Nephron progenitor cell (in vitro differentiated cells): ENCODE measurements around the gene IDUA.
A peak's percentile ranks its signal among the peaks of the same experiment; 100 is the strongest.

Experiments
- DNase-seq: peaks from one replicate; pipeline ENCODE4 v3.0.0; 2021
- H3K27ac Mint-ChIP-seq: 2 replicates; pipeline ENCODE4 v1.8.0; 2021; ENCODE audit warnings: mild to moderate bottlenecking, moderate library complexity, mixed read lengths
- H3K27me3 Mint-ChIP-seq: 2 replicates; pipeline ENCODE4 v1.8.0; 2021; ENCODE audit warnings: mild to moderate bottlenecking, low read depth, mixed read lengths; ENCODE audit not compliant: poor library complexity
- H3K36me3 Mint-ChIP-seq: 2 replicates; pipeline ENCODE4 v1.8.0; 2021; ENCODE audit warnings: low read depth, mixed read lengths
- H3K4me1 Mint-ChIP-seq: 2 replicates; pipeline ENCODE4 v1.8.0; 2021; ENCODE audit warnings: mixed read lengths
- H3K4me3 Mint-ChIP-seq: 2 replicates; pipeline ENCODE4 v1.8.0; 2021; ENCODE audit warnings: mild to moderate bottlenecking, moderate library complexity, mixed read lengths
- H3K9me3 Mint-ChIP-seq: 2 replicates; pipeline ENCODE4 v1.8.0; 2021; ENCODE audit warnings: mild to moderate bottlenecking, moderate library complexity, mixed read lengths
- TF ChIP-seq, protein P1 (sequence below): fragments of 200-600 bp; sonication (generic); IDR thresholded peaks from 2 replicates; pipeline ENCODE4 v1.5.0; 2021; ENCODE audit warnings: antibody characterized with exemption

Gene IDUA

DNA sequence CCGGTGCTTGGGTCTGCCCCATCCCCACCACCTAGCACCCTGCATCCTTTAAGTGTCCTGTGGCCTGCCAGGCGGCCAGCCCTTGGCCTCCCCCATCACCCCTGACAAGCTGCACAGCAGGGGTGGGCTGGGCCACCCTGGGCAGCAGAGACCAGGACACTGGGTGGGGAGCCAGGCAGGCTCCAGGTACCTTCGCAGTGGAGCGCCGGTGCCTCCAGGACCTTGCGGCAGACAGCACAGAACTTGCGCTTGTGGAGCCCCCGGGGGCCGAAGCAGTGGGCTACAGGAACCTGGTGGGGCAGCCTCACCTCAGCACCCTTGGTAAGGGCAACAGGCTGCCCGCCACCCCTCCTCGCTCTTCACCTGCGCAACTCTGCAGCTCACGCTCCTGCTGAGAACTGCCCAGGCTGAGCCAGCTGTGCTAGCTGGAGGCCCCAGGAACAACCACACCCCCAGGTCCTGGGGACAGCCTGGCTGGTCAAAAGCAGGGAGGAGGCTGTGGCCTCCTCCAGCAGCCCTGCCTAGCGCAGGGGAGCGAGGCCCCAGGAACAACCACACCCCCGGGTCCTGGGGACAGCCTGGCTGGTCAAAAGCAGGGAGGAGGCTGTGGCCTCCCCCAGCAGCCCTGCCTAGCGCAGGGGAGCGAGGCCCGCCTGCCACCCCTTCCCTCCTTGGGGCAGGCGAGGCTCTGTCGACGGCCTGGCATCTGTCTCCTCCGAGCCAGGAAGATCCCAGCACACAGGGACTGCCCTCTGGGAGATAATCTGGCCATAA, 18.0 kb upstream of the IDUA start:
- H3K36me3 Mint-ChIP-seq: no peaks in the 10 kb centered on the region

DNA sequence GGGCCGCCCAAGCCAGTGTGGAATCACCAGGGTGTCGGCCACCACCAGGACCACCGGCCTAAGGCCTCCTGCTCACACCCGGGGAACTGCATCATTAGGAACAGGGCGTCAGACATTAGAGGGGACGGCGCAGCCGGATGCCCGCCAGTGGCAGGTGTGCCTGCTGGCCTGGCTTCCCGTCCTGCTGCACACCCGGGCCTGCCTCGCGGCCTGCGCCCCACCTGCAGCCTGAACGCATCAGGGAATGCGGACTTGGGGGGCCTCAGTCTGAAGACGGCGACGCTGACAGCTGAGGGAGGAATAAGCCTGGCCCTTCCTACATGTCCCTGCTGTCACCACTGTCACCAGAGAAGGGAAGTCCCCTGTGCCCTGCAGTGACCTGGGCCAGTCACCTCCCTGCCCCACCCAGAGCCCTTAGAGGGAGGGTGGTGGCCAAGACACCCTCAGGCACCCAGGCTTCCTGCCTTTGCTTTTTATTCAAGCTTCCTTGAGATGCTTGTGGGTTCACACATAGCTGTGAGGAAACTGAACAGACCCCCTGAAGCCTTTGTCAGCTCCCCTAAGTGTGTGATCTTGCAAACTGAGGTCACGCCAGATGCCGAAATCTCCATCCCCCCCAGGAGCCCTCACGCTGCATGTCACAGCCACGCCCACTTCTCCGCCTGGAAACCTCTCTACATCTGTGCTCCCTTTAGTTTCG, 16.6 kb upstream of the IDUA start:
- Mint-ChIP-seq H3K9me3 (peaks cover 5% of the 10 kb centered on the region), H3K36me3 (no peaks in the 10 kb centered on the region), H3K27me3 (peaks cover 55% of the 10 kb centered on the region), H3K4me3 (no peak overlapping the region), H3K4me1 (peaks cover 5% of the 10 kb centered on the region), H3K27ac (no peak overlapping the region)
- DNase-seq: no peak
- TF ChIP-seq, protein P1, sequence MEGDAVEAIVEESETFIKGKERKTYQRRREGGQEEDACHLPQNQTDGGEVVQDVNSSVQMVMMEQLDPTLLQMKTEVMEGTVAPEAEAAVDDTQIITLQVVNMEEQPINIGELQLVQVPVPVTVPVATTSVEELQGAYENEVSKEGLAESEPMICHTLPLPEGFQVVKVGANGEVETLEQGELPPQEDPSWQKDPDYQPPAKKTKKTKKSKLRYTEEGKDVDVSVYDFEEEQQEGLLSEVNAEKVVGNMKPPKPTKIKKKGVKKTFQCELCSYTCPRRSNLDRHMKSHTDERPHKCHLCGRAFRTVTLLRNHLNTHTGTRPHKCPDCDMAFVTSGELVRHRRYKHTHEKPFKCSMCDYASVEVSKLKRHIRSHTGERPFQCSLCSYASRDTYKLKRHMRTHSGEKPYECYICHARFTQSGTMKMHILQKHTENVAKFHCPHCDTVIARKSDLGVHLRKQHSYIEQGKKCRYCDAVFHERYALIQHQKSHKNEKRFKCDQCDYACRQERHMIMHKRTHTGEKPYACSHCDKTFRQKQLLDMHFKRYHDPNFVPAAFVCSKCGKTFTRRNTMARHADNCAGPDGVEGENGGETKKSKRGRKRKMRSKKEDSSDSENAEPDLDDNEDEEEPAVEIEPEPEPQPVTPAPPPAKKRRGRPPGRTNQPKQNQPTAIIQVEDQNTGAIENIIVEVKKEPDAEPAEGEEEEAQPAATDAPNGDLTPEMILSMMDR: no peak

More for the DNA sequence above, 18.0 kb upstream of the IDUA start:
- Mint-ChIP-seq H3K4me1 (peaks cover 5% of the 10 kb centered on the region), H3K27me3 (peaks cover 56% of the 10 kb centered on the region), H3K27ac (no peak overlapping the region), H3K4me3 (no peak overlapping the region), H3K9me3 (no peaks in the 10 kb centered on the region)
- TF ChIP-seq, protein P1: no peak
- no peak for DNase-seq

DNA sequence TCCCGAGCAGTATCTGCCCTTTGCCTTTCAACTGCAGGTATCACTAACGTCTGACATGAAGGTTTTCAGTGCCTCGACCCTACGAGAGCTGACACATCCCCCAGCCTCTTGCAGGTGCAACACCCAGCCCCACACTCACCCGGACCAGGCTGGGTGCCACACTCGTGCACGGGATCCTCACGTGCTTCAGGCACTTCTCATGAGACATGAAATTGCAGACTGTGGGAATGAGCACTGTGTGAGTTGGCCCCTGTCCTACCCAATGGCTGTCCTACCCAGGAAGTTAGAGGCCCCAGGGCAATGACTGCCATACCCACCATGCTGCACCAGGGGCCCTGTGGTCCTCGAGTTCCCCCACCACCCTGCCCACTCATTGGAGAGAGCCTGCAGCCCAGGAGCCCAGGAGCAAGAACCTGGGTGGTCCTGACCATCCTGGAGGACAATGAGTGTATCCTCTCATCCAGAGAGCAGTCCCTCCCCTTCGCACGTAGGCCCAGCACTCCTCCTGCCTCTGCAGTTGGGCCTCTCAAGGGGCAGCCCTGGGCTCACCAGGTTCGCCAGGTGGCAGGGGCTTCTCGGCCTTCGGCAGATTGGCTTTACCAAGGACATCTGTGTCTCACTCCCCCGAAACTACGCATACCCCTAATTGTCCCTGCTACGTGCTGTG, 15.9 kb upstream of the IDUA start:
- peaks cover 8% of the 10 kb centered on the region for H3K9me3 Mint-ChIP-seq
- peaks cover 54% of the 10 kb centered on the region for H3K27me3 Mint-ChIP-seq
- DNase-seq: no peak
- no peaks in the 10 kb centered on the region for H3K36me3 Mint-ChIP-seq
- no peak overlapping the region for H3K4me3 Mint-ChIP-seq
- peaks cover 5% of the 10 kb centered on the region for H3K4me1 Mint-ChIP-seq
- H3K27ac Mint-ChIP-seq: no peak overlapping the region
- TF ChIP-seq, protein P1: no peak

DNA sequence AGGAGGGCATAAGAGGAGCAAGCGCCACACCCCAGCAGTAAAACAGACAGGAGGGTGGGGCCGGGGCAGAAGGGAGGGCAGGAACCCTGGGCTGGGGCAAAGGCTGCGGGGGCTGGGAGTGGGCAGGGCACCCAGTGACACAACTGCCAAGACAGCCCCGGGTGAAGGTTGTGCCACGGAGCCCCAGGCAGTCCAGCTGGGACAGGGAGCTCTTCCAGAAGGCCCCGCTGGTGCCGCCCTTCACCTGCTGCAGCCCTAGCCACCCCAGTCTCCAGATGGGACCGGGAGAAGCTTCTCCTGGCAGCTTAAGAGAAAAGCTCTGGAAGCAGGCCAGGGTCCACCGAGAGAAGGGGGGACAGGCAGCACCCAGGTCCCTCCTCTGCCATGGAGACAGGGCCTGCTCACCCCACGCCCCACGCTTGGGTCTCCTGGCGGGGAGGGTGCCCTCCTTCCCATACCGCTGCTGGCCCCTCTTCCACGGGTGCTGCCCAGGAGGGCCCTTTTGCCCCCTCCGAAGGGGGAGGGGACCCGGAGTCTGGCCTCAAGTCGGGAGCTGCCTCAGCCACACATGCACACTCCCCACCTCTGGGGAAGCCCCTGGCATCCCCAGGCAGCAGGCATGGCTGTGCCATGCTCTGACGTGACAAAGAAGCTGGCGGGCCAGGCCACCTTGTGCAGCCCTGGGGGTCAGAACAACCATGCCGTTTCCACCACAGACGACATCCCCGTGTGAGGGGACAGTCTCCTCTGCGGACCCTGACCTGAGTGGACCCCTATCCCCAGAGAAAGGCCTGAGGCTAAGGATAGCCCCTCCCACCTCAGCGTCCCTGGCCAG, 15.0 kb upstream of the IDUA start:
- Mint-ChIP-seq H3K4me1 (peaks cover 5% of the 10 kb centered on the region), H3K27ac (no peak overlapping the region), H3K27me3 (peaks cover 56% of the 10 kb centered on the region), H3K9me3 (peaks cover 13% of the 10 kb centered on the region), H3K4me3 (peak overlapping the region; percentile 57), H3K36me3 (no peaks in the 10 kb centered on the region)
- DNase-seq: no peak
- TF ChIP-seq, protein P1: no peak

DNA sequence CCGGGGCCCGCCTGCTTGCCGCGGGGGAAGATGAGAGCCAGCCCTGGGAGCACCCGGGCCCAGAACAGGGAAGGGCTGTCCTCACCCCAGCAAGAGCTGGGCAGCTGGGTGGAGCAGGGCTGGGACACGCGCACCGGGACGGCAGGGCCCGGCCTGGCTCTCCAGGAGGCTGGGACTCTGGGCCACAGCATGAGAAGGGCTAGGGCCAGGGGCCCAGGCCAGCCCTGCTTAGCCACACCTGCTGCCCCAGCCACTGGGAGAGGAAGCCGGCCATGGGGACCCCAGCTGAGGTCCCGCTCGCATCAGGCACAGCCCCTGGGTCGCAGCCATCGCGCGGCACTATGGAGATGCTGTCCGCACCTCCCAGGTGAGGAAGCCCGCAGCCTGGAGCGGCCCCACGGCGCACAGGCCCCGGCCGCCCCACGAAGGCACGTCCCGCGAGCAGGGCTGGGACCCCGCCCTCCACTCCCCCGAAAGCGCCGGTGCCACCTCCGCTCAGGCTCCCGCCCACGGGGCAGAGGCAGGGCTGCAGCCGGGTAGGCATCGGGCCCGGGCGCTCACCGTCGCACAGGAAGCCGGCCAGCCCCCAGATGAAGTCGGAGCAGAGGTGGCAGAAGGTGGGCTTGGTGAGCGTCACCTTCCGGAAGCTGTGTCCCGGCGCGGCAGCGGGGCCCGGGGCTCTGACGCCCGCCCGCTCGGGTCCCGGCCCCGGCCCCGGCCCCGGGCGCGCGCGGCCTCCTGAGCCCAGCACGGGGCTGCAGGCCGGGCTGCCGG, 14.0 kb upstream of the IDUA start:
- Mint-ChIP-seq H3K27ac (no peak overlapping the region), H3K27me3 (peaks cover 50% of the 10 kb centered on the region), H3K4me1 (peaks cover 9% of the 10 kb centered on the region), H3K4me3 (peak overlapping the region; percentile 57), H3K9me3 (peaks cover 13% of the 10 kb centered on the region), H3K36me3 (no peaks in the 10 kb centered on the region)
- peak; percentile 50 for DNase-seq
- TF ChIP-seq, protein P1: no peak
